ENCODE measurements around the gene SERPING1.

GRCh38 chr11:57605028-57605420, 7.5 kb downstream of the SERPING1 start:
- TF ChIP-seq CTCF (IDR thresholded peaks at IDR 0.05; ENCODE audit: extremely low read depth in 1 of 2, insufficient read depth in 1 of 2, low read depth in 1 of 2, low read length in 2 of 2) (no peak), EZH2 (IDR thresholded peaks at IDR 0.05; ENCODE audit: borderline replicate concordance, low read depth, low read length, severe bottlenecking) (no peak)

Measured in endothelial cell of umbilical vein (primary cell).